ENCODE data around the gene TRIB2. TPM values are rescaled to one million over a fixed set of nuclear protein-coding genes. Genes with fewer than 3 reads are reported as not detected.
A peak's percentile ranks its signal among the peaks of the same experiment; 100 is the strongest.
"Not testable (repeated sequence)": the region's sequence is repeated elsewhere in the genome, so short reads cannot be mapped to it uniquely, and the experiment has no call there.

Gene TRIB2
- total RNA-seq (2014; rRNA removed; shearing (Covaris generic)) = 145 and 185 TPM in 2 replicates
- polyA plus RNA-seq (2015; cell fraction: cytosol; rRNA removed) = 222 and 270 TPM in 2 replicates
- 563 and 583 TPM in 2 replicates for polyA plus RNA-seq (2015; cell fraction: nucleus; rRNA removed)

GRCh38 chr2:12716282-12717190 lies at the start of gene TRIB2:
Gene TRIB2, plus strand, starts transcription at chr2:12716936. Its CDS starts 1,372 bp downstream, at chr2:12718308.
- in situ Hi-C loops (cut with HindIII; ENCODE audit: low pct_unique_long_range_greater_than_20kb, low sequenced_read_pairs) = no loop called here
- DNase-seq (ENCODE audit: low read depth, low spot score) = peak; percentile 94

- in situ Hi-C loops (cut with HindIII; ENCODE audit: low pct_unique_long_range_greater_than_20kb, low sequenced_read_pairs) = no loop called here
Measured at GRCh38 chr2:12669036-12669435, 47.7 kb upstream of the TRIB2 start.

GRCh38 chr2:12672711-12673315 lies 43.9 kb upstream of the TRIB2 start:
- in situ Hi-C loops (cut with HindIII; ENCODE audit: low pct_unique_long_range_greater_than_20kb, low sequenced_read_pairs) = no loop called here
- DNase-seq (ENCODE audit: low read depth, low spot score) = no peak

More at GRCh38 chr2:12669036-12669435, 47.7 kb upstream of the TRIB2 start:
- DNase-seq (ENCODE audit: low read depth, low spot score) = no peak

- in situ Hi-C loops (cut with HindIII; ENCODE audit: low pct_unique_long_range_greater_than_20kb, low sequenced_read_pairs) = no loop called here
- DNase-seq (ENCODE audit: low read depth, low spot score) = no peak
Measured at GRCh38 chr2:12674644-12675328, 42.0 kb upstream of the TRIB2 start.

DNA sequence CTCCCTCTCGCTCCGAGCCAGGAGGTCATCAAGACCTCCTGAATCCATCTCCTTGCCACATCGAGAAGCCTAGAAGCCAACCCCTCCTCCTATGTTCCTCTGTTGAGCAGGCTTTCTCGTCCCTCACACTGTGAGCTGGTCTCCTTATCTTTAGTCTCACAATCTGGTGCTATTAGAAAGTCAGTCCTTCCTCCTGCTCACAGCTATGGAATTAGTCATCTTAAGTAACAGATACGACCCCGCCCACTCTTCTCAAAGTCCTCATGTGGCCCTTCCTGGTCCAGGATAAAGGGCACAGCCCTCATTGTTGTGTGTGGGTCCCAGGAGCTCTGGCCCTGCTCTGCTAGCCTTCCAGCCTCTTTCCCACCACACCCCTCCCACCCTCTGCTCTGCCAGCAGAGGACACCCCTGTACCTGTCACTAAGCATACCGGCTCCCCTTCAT lies 41.4 kb upstream of the TRIB2 start:
- in situ Hi-C loops (cut with HindIII; ENCODE audit: low pct_unique_long_range_greater_than_20kb, low sequenced_read_pairs) = no loop called here
- no peak for DNase-seq (ENCODE audit: low read depth, low spot score)

DNA sequence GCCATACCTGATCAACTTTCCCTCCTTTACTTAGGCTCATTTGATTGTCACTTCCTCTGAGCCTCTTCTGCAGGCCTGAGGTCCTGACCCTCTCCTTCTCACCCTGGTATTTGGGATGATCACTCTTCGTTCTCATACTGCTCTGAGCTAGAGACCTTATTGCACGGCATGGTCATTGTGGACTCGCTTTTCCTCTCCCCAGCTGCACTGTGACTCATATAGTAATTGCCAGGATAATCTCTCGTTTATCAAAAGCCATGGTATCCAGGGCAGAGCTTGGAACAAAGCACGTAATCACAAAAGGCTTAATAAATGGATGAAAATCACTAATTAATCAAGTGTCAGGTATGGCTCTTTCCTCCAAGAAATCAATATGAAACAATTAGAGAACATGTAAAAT lies 40.9 kb upstream of the TRIB2 start:
- in situ Hi-C loops (cut with HindIII; ENCODE audit: low pct_unique_long_range_greater_than_20kb, low sequenced_read_pairs) = no loop called here
- DNase-seq (ENCODE audit: low read depth, low spot score) = no peak

DNA sequence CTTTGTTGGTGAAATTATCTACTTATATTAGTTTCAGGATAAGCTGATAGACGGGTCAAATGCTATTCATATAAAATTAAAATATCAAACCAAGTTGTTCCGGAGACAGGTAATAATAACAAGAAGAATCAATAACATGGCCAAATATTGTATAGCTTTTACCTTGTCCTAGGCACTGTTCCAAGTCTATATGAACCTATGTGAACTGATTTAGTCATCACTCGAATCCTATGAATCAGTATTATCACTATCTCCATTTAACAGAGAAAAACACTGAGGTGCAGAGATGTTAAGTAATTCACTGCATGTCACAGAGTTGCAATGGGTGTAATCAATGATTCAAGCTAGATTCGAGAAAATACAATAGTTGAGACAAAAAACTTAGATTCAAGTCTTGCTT lies 40.0 kb upstream of the TRIB2 start:
- in situ Hi-C loops (cut with HindIII; ENCODE audit: low pct_unique_long_range_greater_than_20kb, low sequenced_read_pairs) = no loop called here

DNA sequence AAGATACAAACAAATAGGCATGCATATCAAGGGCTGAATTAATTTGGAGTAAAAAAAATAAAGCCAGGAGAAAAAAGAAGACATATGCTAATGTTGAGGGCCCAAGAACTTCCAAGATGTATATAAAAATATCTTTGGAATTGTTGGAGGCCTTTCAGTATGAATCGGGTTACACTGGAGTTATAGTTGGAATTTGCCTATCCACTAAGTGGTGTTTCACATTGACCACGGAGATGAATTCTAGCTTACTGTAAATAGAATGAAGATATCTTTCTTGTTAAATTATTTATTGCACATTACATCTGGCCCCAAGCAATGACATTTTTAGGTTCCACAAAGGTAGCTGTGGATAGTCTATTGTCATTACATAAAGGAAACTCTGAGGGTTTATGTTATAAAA lies 38.5 kb upstream of the TRIB2 start:
- no peak for DNase-seq (ENCODE audit: low read depth, low spot score)
- in situ Hi-C loops (cut with HindIII; ENCODE audit: low pct_unique_long_range_greater_than_20kb, low sequenced_read_pairs) = no loop called here

More for the DNA sequence above, 40.0 kb upstream of the TRIB2 start:
- DNase-seq (ENCODE audit: low read depth, low spot score) = no peak

DNA sequence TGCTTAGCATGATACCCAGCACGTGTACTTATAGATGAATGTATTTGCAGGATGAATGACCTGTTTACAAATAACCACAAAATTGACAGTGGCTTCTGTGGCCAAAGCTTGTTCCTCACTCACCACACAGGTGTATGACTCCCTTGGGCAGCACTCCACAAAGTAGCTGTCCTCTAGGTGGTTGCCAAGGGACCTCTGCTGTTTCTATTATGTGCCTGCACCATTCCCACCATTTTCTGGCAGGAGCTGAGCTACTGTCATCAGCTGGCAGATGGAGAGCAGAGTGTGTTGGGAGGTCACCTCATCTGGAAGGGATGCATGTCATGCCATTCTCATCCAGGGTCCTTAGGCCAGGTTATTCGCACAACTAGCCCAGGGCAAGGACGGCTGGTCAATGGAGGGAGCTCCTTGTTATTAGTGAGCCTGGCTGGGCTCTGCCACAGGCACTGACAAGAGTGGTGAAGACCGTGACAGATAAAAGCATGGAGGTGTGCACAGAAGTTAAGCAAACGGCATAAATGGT lies 37.1 kb upstream of the TRIB2 start:
- in situ Hi-C loops (cut with HindIII; ENCODE audit: low pct_unique_long_range_greater_than_20kb, low sequenced_read_pairs) = no loop called here
- no peak for DNase-seq (ENCODE audit: low read depth, low spot score)

- DNase-seq (ENCODE audit: low read depth, low spot score); in situ Hi-C loops (cut with HindIII; ENCODE audit: low pct_unique_long_range_greater_than_20kb, low sequenced_read_pairs): not testable (repeated sequence)
Measured at GRCh38 chr2:12680115-12680514, 36.6 kb upstream of the TRIB2 start.

DNA sequence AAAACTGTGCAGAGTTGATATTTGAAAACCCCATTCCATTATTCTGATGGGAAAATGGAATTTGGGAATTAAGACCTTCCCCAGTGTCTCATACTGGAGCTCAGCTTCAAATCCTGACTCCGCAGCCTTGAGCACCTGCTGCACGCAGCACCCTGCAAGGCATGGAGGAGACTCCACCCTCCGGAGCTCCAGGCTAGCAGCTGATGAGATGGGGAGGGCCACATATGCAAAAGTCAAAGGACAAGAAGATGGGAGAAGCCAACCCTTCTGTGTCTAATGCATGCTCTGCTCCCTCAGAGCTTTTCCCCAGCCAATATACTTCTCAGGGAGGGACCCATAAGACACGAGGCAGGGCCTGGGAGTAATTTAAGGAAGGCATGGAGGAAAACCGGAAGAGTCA lies 34.7 kb upstream of the TRIB2 start:
- in situ Hi-C loops (cut with HindIII; ENCODE audit: low pct_unique_long_range_greater_than_20kb, low sequenced_read_pairs) = no loop called here
- no peak for DNase-seq (ENCODE audit: low read depth, low spot score)

- in situ Hi-C loops (cut with HindIII; ENCODE audit: low pct_unique_long_range_greater_than_20kb, low sequenced_read_pairs) = no loop called here
- DNase-seq (ENCODE audit: low read depth, low spot score) = no peak
Measured at GRCh38 chr2:12683457-12684100, 33.2 kb upstream of the TRIB2 start.

- no peak for DNase-seq (ENCODE audit: low read depth, low spot score)
- in situ Hi-C loops (cut with HindIII; ENCODE audit: low pct_unique_long_range_greater_than_20kb, low sequenced_read_pairs) = no loop called here
Measured at GRCh38 chr2:12684471-12684936, 32.2 kb upstream of the TRIB2 start.

DNA sequence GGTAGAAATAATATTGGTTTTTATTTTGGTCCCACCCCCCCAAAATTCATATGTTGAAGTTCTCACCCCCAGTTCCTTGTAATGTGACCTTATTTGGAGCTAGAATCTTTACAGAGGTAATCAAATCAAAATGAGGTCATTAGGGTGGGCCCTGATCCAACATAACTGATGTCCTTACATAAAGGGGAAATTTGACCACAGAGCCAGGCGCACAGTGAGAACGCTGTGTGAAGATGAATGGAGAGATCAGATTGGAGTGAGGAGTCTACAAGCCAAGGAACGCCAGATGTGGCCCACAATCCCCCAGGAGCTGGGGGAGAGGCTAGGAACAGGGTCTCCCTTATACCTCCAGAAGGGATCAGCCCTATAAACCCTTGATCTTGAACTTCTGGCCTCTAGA lies 31.6 kb upstream of the TRIB2 start:
- in situ Hi-C loops (cut with HindIII; ENCODE audit: low pct_unique_long_range_greater_than_20kb, low sequenced_read_pairs) = no loop called here
- DNase-seq (ENCODE audit: low read depth, low spot score) = no peak

DNA sequence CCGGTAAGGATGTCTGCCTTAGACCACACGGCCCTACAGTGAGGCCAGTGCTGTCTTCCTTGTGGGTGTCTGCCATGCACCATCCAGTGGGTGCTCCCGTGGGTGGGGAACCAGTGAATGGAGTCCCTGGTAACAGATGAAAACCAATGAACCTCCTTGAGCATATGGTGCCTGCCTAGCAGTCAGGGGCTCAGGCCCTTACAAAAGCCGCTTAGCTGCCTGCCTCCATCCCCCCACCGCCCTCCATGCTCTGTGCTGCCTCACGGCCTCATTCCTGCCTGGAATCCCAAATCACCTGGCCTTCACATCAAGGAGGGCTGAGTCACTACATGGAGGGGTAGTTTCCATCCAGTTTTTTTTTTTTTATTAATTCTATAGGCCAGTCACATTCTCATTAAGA lies 30.8 kb upstream of the TRIB2 start:
- DNase-seq (ENCODE audit: low read depth, low spot score) = no peak
- in situ Hi-C loops (cut with HindIII; ENCODE audit: low pct_unique_long_range_greater_than_20kb, low sequenced_read_pairs) = no loop called here

DNA sequence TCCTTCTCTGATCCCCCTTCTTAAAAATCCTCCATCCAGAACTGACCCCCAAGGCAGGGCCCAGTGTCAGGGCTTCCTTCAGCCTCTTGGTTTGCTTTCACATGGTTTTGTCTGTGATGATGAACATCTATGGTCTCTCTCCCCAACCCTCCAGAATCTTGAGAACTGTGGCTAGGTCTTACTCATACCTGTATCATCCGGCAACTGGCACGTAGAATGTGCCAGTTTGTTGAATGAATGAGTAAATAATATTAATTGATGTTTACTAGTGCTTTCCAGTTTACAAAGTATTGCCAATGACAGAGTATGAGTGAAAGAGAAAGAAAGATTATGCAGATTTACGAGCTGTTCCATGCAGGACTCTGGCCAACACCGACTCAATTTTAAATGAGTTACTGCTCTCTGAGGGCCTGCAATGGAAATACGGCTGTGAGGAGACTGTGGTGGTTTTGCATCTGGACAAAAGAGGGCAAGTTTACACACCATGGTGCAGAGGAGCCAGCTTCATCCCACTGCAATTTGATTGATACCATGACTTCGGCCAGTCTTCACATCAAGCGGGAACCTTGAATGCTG lies 29.9 kb upstream of the TRIB2 start:
- in situ Hi-C loops (cut with HindIII; ENCODE audit: low pct_unique_long_range_greater_than_20kb, low sequenced_read_pairs) = no loop called here
- DNase-seq (ENCODE audit: low read depth, low spot score) = no peak

DNA sequence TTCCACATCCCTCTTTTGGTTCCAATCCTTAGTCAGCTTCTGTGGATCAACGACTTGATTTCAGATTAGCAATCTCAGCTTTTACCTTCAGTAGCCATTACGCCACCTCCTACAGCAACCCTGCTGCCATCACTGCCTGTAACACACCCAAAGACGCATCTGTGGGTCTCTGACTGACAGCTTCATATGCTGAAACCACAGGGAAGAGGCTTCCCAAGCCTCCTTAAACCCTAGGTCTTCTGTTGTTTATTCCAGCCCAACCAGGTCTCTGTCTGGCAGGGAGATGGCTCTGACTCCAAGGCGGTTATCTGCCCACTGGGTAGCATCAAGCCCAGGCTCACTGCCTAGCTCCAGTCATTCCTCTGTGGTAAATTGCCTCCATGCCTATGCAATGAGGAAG lies 28.6 kb upstream of the TRIB2 start:
- DNase-seq (ENCODE audit: low read depth, low spot score) = no peak
- in situ Hi-C loops (cut with HindIII; ENCODE audit: low pct_unique_long_range_greater_than_20kb, low sequenced_read_pairs) = no loop called here

Measured in SK-MEL-5 (cell line).